Breast epithelium (tissue), 3 donors: ENCODE data around the gene ZNF536.

Source experiments
- POLR2A ChIP-seq: fragments of 450-650 bp; IDR thresholded peaks from one replicate; pipeline ENCODE4 v1.6.1; 2016; ENCODE audit warnings: antibody characterized with exemption, mild to moderate bottlenecking, moderate library complexity
- TF ChIP-seq, protein P1 (sequence below), 3 donors: fragments of 450-650 bp; IDR thresholded peaks; one replicate each; pipeline ENCODE4 v1.5.1; 2016 to 2017; ENCODE audit warnings: antibody characterized with exemption in 3 of 3, mild to moderate bottlenecking in 3 of 3, moderate library complexity in 3 of 3

DNA sequence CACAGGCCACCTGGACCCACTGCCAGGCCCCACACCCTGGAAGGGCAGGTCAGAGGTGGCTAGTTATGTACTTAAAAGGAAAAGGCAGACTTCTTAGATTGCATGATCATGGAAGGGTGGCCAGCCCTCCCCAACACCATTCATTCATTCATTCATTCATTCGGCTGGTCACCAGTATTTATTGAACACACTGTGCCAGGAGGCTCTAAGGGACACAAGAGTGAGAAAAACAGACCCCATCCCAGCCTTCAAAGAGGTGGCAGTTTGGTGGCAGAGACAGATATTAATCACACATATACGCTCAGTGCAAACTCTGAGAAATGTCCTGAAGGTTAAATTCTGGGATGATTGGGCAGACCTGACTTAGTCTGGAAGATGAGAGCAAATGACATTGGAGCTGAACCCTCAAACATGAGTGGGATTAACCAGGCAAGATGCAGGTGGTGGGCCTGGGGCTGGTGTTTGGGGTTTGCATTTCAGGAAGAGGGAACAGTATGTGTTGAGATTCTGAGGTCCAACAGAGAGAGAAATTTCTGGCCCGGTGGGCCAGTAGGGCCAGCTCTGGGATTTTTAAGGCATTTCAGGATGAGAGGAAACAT lies 147.5 kb downstream of the ZNF536 start:
- TF ChIP-seq, protein P1, sequence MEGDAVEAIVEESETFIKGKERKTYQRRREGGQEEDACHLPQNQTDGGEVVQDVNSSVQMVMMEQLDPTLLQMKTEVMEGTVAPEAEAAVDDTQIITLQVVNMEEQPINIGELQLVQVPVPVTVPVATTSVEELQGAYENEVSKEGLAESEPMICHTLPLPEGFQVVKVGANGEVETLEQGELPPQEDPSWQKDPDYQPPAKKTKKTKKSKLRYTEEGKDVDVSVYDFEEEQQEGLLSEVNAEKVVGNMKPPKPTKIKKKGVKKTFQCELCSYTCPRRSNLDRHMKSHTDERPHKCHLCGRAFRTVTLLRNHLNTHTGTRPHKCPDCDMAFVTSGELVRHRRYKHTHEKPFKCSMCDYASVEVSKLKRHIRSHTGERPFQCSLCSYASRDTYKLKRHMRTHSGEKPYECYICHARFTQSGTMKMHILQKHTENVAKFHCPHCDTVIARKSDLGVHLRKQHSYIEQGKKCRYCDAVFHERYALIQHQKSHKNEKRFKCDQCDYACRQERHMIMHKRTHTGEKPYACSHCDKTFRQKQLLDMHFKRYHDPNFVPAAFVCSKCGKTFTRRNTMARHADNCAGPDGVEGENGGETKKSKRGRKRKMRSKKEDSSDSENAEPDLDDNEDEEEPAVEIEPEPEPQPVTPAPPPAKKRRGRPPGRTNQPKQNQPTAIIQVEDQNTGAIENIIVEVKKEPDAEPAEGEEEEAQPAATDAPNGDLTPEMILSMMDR (IDR thresholded peaks at IDR 0.05), result no peak
- TF ChIP-seq POLR2A, result no peak
